Activated naive CD8-positive, alpha-beta T cell treated with anti-CD3 and anti-CD28 coated beads, Interleukin-2, amount 50 U/mL, for 24 hours (primary cell): ENCODE data around the gene MYO1D.
A peak's percentile ranks its signal among the peaks of the same experiment; 100 is the strongest.
"Not testable (repeated sequence)": the region's sequence is repeated elsewhere in the genome, so short reads cannot be mapped to it uniquely, and the experiment has no call there.

Experiments
- ATAC-seq: fragments of 150-1000 bp; cut with Tn5 transposase; one replicate; pipeline ENCODE4 v1.10.0; 2021
- DNase-seq: peaks from one replicate; pipeline ENCODE4 v3.0.0; 2021
- H3K27ac Mint-ChIP-seq: one replicate; pipeline ENCODE4 v1.8.0; 2021; ENCODE audit warnings: mild to moderate bottlenecking, mixed read lengths
- H3K27me3 Mint-ChIP-seq: one replicate; pipeline ENCODE4 v1.8.0; 2021; ENCODE audit warnings: mixed read lengths
- H3K36me3 Mint-ChIP-seq: one replicate; pipeline ENCODE4 v1.8.0; 2021; ENCODE audit warnings: low read depth, mixed read lengths
- H3K4me1 Mint-ChIP-seq: one replicate; pipeline ENCODE4 v1.8.0; 2021; ENCODE audit warnings: mixed read lengths
- H3K4me3 Mint-ChIP-seq: one replicate; pipeline ENCODE4 v1.8.0; 2021; ENCODE audit warnings: mild to moderate bottlenecking, moderate library complexity, mixed read lengths
- H3K9me3 Mint-ChIP-seq: one replicate; pipeline ENCODE4 v1.8.0; 2021; ENCODE audit warnings: mixed read lengths

Gene MYO1D

DNA sequence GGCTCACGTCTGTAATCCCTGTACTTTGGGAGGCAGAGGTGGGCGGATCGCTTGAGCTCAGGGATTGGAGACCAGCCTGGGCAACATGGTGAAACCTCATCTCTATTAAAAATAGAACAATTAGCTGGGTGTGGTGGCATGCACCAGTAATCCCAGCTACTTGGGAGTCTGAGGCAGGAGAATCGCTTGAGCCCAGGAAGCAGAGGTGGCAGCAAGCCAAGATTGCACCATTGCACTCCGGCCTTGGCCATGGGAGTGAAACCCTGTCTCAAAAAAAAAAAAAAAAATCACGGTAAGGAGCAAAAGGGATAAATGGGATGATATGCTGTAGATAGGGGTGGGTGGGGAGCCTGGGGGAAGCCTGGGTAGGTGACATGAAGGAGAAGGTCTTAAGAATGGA, 30.7 kb upstream of the MYO1D start:
- Mint-ChIP-seq H3K4me3 (no peak overlapping the region), H3K4me1 (peaks cover 20% of the 10 kb centered on the region), H3K9me3 (no peaks in the 10 kb centered on the region), H3K27me3 (peaks cover 24% of the 10 kb centered on the region), H3K36me3 (no peaks in the 10 kb centered on the region), H3K27ac (no peak overlapping the region)
- no peak for ATAC-seq
- no peak for DNase-seq

DNA sequence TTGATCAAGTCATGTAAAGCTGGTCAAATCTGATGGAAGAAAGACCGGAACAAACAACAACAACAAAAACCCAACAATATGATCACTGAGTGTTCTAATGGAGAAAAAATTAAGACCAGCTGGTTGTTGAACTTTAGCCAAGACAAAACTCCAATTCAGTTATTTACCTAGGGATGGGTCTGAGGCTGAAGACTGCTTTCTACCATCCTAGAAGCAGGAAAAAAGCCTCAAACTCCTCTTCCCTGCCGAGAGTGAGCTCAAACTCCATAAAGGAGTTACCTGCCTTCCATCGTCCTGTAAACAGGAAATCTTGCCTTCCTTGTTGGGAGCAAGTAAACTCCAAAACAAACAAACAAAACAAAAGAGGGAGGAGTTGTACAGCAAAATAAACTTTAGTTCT, 28.0 kb upstream of the MYO1D start:
- peaks cover 31% of the 10 kb centered on the region for H3K27me3 Mint-ChIP-seq
- H3K27ac Mint-ChIP-seq = no peak overlapping the region
- DNase-seq (no peak), ATAC-seq (no peak)
- H3K9me3 Mint-ChIP-seq = no peaks in the 10 kb centered on the region
- no peak overlapping the region for H3K4me3 Mint-ChIP-seq
- H3K36me3 Mint-ChIP-seq = no peaks in the 10 kb centered on the region
- H3K4me1 Mint-ChIP-seq = peaks cover 20% of the 10 kb centered on the region

DNA sequence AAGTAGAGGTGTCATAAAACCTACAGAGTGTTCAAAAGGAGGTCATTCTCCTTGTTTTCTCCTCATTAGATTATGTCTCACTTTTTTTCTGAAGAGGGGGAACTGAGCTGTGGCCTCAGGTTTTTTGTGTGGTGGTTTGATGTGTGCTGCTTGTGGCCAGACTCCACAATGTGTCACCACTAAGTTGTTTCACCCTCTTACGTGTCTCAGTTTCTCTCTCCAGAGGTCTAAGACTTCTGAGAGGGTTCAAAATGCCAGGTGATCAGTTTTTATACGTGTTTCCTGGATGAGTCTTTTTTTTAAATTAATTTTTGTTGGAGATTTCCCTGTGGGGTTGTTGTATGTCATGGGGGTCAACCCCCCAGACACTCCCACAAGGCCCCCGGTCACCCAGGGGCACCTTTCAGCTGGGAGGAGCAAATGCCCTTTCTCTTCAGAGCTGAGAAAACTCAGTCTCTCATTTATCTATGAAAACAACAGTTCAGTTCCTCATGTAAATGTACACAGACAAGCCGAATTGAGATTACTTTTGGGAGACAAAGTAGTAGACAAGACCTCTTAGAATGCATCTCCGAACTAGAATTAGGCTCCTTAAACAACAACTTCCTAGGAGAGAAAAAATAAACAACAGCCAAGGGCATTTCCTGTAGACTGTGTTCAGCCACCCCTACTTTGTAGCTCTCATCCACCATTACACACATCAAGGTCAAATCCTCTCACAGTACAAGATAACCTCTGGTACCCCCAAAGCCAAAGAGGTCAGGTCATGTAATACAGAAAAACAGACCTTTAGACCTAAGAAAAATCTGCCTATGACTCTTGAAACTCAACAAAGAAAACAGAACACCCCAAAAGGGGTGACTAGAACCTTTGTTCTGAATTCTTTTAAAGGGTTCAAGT, 27.1 kb upstream of the MYO1D start:
- no peaks in the 10 kb centered on the region for H3K36me3 Mint-ChIP-seq
- peaks cover 27% of the 10 kb centered on the region for H3K27me3 Mint-ChIP-seq
- peak; percentile 98 for ATAC-seq
- no peaks in the 10 kb centered on the region for H3K9me3 Mint-ChIP-seq
- peak overlapping the region; percentile 47 for H3K27ac Mint-ChIP-seq
- peaks cover 20% of the 10 kb centered on the region for H3K4me1 Mint-ChIP-seq
- peak; percentile 20 for DNase-seq
- peak overlapping the region; percentile 10 for H3K4me3 Mint-ChIP-seq

DNA sequence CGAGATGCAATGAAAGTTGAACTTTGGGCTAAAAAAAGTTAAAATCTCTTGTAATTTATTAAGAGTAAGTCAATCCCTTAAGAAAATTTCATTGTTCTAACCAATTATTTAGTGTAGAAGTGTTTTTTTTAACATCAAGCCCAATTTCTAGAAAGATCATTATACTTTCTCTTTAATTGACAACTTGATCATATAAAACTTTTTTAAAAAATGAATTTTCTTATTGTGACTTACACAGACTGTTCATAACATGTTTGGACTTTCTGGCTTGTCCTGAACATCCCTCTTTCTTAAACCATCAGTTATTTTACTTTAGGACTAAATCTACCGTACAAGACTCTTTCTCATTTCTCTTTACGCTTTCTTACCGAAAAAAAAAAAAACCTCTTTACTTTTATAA, 24.8 kb upstream of the MYO1D start:
- Mint-ChIP-seq H3K9me3 (no peaks in the 10 kb centered on the region), H3K27me3 (peaks cover 38% of the 10 kb centered on the region), H3K27ac (no peak overlapping the region), H3K36me3 (no peaks in the 10 kb centered on the region), H3K4me3 (no peak overlapping the region), H3K4me1 (peaks cover 20% of the 10 kb centered on the region)
- DNase-seq = no peak
- ATAC-seq = no peak

DNA sequence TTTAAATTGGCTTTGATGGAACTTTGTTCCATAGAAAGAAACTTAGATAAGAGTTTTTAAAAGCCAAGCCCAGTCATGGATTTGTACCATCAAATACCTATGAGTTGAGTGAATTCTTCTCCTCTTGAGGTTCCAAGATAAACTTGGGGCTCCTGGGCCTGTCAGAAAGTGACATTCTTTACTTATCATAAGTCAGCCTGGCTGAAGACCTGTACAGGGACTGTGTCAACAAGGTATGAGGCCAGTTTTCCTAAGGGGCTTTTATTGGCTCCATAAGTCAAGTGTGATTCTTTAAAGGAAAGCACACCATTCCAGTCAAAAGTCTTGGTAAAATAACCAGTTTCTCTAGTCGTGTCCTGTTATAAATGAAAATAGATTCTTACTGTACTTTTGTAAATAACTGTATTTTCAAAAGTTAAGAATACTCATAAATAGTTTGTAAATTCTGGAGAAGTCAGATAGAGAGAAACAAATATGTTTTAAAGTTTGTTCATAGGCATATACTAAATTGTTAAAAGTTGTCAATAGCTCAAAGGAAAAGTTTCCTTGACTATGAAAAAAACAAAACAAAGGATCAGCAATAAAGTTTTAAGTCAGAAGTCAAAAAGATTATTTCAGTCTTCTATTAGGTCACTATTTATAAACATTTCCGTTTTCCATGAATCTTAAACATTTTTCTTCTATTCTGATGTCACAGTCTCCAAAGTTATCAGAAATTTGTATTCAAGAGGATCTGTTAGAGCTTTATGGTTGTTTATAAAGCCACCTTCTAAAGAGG, 22.5 kb upstream of the MYO1D start:
- Mint-ChIP-seq H3K4me3 (no peak overlapping the region), H3K27ac (no peak overlapping the region), H3K27me3 (peaks cover 29% of the 10 kb centered on the region), H3K9me3 (no peaks in the 10 kb centered on the region), H3K4me1 (peaks cover 13% of the 10 kb centered on the region), H3K36me3 (no peaks in the 10 kb centered on the region)
- no peak for DNase-seq
- ATAC-seq = no peak

DNA sequence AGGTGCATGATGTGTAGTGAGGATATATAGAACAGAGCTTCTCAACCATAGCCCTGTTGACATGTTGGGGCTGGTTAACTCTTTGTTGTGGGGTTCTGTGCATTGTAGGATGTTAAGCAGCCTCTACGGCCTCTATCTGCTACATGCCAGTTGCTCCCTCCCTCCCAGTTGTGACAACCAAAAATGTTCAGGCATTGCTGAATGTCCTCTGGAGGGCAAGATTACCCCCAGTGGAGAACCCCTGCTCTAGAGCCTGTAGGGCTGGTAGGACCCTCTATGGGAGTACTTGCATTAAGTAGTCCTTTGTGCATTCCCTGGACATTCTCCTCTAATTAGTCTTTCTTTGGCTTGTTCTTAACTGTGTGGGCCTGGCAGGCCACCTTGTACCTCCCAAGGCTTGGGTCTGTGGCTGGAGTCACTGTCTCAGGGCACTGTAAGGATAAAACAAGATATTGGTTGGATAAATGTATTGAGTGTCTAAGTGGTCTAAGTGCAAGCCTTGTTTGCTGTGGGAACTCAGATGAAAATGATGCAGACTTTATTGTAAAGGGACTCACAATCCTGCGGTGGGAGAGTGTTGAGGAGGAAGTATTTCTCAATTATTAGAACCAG, 19.8 kb upstream of the MYO1D start:
- Mint-ChIP-seq H3K9me3 (no peaks in the 10 kb centered on the region), H3K27me3 (peaks cover 19% of the 10 kb centered on the region), H3K36me3 (no peaks in the 10 kb centered on the region), H3K4me1 (no peaks in the 10 kb centered on the region), H3K4me3 (no peak overlapping the region), H3K27ac (no peak overlapping the region)
- no peak for DNase-seq
- ATAC-seq = no peak

DNA sequence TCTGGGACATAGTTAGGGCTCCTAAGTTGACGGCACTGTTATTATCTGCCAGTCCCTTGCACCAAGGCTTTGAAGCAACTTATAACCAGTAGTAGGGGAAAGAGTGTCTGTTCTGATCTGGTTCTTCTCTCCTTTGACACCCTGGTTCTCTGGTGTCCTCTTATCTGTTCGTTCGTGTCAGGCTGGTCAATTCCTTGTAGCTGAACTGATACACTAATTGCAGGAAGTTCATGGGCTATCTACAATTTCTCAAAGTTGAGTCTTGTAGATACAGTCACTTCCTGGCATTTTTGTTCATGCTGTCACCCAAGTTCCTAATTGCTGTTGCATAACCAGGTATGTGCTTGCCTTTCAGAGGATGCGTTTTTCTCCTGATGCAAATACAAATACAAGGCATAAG, 17.3 kb upstream of the MYO1D start:
- Mint-ChIP-seq H3K9me3 (no peaks in the 10 kb centered on the region), H3K4me3 (no peak overlapping the region)

DNA sequence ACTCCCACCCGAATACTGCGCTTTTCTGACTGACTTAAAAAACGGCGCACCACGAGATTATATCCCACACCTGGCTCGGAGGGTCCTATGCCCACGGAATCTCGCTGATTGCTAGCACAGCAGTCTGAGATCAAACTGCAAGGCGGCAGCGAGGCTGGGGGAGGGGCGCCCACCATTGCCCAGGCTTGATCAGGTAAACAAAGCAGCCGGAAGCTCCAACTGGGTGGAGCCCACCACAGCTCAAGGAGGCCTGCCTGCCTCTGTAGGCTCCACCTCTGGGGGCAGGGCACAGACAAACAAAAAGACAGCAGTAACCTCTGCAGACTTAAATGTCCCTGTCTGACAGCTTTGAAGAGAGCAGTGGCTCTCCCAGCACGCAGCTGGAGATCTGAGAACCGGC, 10.5 kb upstream of the MYO1D start:
- peaks cover 16% of the 10 kb centered on the region for H3K27me3 Mint-ChIP-seq
- not testable (repeated sequence) for ATAC-seq, H3K4me1 Mint-ChIP-seq, H3K4me3 Mint-ChIP-seq, DNase-seq, H3K9me3 Mint-ChIP-seq, H3K36me3 Mint-ChIP-seq, H3K27ac Mint-ChIP-seq

More for the DNA sequence above, 17.3 kb upstream of the MYO1D start:
- Mint-ChIP-seq H3K36me3 (no peaks in the 10 kb centered on the region), H3K4me1 (no peaks in the 10 kb centered on the region), H3K27me3 (peaks cover 16% of the 10 kb centered on the region), H3K27ac (no peak overlapping the region)
- DNase-seq (no peak), ATAC-seq (no peak)

DNA sequence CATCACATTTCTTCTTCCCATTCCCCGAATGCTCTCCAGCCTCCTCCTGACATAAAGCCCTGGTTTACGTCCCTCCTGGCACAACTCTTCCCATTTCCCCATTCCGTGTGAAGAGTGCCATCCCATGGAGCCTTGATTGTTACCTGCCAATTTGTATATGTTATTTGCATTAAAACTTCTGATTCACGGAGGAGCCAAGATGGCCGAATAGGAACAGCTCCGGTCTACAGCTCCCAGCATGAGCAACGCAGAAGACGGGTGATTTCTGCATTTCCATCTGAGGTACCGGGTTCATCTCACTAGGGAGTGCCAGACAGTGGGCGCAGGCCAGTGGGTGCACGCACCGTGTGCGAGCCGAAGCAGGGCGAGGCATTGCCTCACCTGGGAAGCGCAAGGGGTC, 10.0 kb upstream of the MYO1D start:
- H3K4me3 Mint-ChIP-seq, H3K27ac Mint-ChIP-seq, H3K36me3 Mint-ChIP-seq, H3K9me3 Mint-ChIP-seq, DNase-seq, ATAC-seq: not testable (repeated sequence)
- peaks cover 16% of the 10 kb centered on the region for H3K27me3 Mint-ChIP-seq
- peaks cover 13% of the 10 kb centered on the region for H3K4me1 Mint-ChIP-seq

DNA sequence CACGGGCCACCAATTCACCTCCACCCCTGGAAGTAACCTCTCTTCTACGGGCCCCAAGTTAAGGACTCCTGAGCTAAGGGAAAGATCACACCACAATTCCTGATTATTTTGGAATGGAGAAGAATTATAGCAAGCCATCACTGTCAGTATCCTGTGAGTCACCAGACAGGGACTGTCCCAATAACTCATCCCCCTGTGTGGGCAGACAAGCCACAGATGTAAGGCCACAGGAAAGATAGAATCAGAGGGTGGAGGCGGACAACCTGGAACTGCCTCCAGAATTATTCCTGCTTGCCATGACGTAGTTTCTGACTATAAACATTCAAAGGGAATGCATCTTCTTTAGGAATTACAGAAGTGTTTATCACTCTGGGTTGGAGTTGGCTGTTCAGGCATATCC, 5.8 kb upstream of the MYO1D start:
- H3K4me3 Mint-ChIP-seq = no peak overlapping the region
- H3K9me3 Mint-ChIP-seq = no peaks in the 10 kb centered on the region
- no peaks in the 10 kb centered on the region for H3K36me3 Mint-ChIP-seq
- peak; percentile 91 for ATAC-seq
- DNase-seq = peak; percentile 51
- peaks cover 22% of the 10 kb centered on the region for H3K27me3 Mint-ChIP-seq
- peaks cover 17% of the 10 kb centered on the region for H3K4me1 Mint-ChIP-seq
- H3K27ac Mint-ChIP-seq = peak overlapping the region; percentile 34

DNA sequence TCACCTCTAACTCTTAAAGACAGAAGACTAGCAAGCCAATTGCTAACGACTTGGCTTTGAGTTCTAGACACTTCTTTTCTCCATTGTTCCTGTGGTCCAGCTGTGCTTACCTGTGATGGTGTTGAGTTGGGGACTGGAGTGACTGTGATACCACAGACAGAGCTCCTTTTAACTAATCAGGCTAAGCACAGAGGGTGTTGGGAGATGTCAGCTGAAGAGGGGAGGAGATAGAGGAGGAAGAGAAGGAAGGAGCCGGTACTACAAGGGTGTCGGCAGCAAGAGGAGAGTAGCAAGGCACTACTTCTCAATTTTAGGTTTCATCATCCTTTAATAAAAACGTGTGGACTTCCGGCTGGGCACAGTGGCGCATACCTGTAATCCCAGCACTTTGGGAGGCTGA, 5.1 kb upstream of the MYO1D start:
- no peaks in the 10 kb centered on the region for H3K9me3 Mint-ChIP-seq
- H3K36me3 Mint-ChIP-seq = no peaks in the 10 kb centered on the region
- peaks cover 22% of the 10 kb centered on the region for H3K27me3 Mint-ChIP-seq
- peak overlapping the region; percentile 34 for H3K27ac Mint-ChIP-seq
- ATAC-seq (no peak), DNase-seq (no peak)
- peaks cover 22% of the 10 kb centered on the region for H3K4me1 Mint-ChIP-seq
- no peak overlapping the region for H3K4me3 Mint-ChIP-seq

DNA sequence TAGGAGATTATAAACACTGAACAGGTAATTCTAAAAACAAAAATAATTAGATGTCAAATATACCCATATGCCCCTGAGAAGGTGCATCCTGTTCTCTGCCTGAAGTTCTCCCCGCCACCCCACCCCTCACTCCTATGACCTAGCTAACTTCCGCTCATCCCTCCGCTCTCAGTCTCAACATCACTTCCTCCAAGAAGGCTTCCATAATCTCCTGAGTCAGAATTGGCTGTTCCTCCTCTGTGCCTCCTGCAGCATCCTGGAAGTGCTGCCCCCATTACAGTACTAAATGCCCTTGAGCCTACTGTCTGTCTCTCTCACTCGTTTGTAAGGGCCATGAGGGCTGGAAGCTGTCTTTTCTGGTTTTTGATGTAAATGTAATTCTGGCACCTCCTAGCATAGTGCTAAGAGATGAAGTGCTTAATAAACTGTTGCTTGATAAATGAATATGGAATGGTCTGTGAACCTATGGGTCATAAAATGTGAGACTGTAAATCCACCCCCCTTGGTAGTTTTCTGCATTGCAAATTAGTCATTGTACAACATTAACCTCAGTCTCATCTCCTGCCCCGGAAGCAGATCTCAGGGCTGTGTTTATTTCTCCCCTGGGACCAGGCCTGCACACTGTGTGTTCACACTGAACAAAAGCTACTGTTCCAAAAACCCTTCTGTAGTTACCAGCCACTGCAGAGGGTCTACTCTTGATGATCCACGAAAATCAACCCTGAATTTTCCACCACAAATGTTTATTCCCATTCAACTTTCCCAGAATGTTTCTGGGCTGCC, 3.9 kb upstream of the MYO1D start:
- no peak for DNase-seq
- no peak overlapping the region for H3K27ac Mint-ChIP-seq
- no peak for ATAC-seq

DNA sequence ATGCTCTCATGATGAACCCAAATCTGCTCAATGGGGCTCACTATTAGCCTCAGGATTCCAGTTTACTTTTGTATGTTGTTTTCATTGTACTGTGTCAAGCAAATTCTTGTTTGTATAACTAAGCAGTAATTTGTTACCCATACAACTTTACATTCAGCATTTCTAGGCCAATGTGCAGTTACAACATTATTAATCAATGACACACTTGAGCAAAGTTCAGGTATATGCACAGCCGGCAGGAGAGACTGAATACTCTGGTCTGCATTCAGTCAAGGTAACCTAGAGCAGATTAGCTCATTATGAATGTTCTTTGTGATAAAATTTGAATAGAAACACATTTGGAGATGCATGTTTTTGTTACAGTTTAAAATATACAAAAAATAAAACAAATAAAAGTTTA, 2.2 kb upstream of the MYO1D start:
- Mint-ChIP-seq H3K4me1 (peaks cover 29% of the 10 kb centered on the region), H3K36me3 (no peaks in the 10 kb centered on the region), H3K27me3 (peaks cover 12% of the 10 kb centered on the region), H3K27ac (no peak overlapping the region), H3K9me3 (no peaks in the 10 kb centered on the region), H3K4me3 (no peak overlapping the region)
- DNase-seq (no peak), ATAC-seq (no peak)

More for the DNA sequence above, 3.9 kb upstream of the MYO1D start:
- H3K4me1 Mint-ChIP-seq = peaks cover 26% of the 10 kb centered on the region
- H3K4me3 Mint-ChIP-seq = no peak overlapping the region
- H3K9me3 Mint-ChIP-seq = no peaks in the 10 kb centered on the region
- H3K27me3 Mint-ChIP-seq = peaks cover 18% of the 10 kb centered on the region
- no peaks in the 10 kb centered on the region for H3K36me3 Mint-ChIP-seq

DNA sequence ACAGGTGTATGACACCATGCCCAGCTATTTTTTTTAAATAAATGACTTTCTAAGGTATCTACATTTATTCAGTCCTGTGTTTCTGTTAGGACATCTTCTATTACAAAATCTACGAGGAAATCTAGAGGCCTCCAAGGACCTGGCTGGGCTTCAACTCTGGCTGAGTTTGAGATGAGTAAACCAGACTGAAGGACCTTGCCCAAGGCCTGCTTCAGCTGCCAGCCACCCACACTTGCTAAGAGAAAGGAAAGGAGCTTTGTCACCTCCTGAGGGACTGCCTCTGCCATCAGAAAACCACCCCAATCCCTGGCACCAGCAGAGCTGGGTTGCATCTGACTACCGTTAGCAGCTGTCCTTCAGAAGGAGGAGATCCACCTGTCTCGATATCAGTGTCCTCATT, 1.3 kb upstream of the MYO1D start:
- DNase-seq (no peak), ATAC-seq (no peak)
- Mint-ChIP-seq H3K9me3 (no peaks in the 10 kb centered on the region), H3K4me1 (peaks cover 29% of the 10 kb centered on the region), H3K36me3 (no peaks in the 10 kb centered on the region), H3K27me3 (peaks cover 8% of the 10 kb centered on the region), H3K4me3 (no peak overlapping the region), H3K27ac (no peak overlapping the region)
